ENCODE results near the gene AP4S1.

- TF ChIP-seq CTCF (IDR thresholded peaks at IDR 0.05; ENCODE audit: low read depth, low read length, poor library complexity, severe bottlenecking) (no peak), EZH2phosphoT487 (IDR thresholded peaks at IDR 0.05; ENCODE audit: borderline replicate concordance, low read length) (no peak)
Measured at GRCh38 chr14:31026077-31026449, 614 bp downstream of the AP4S1 start, which contains the start of gene STRN3.
